GM12878 (cell line): Measurements from ENCODE around the gene TBC1D1.

Experiments used
- CEBPB ChIP-seq, 2 experiments: fragments of 150-350 bp in 1 of 2; IDR thresholded peaks; 2 replicates each; pipeline ENCODE4 v1.6.1; 2012 to 2014; ENCODE audit warnings: low read depth in 2 of 2, low read length in 2 of 2, borderline replicate concordance in 1 of 2, inconsistent platforms in 1 of 2
- CHD2 ChIP-seq: IDR thresholded peaks from 2 replicates; pipeline ENCODE4 v1.6.1; 2011; ENCODE audit warnings: low read depth, low read length, improper control_type of control experiment, borderline replicate concordance
- SREBF1 ChIP-seq: IDR thresholded peaks from 2 replicates; pipeline ENCODE4 v1.6.1; 2012; ENCODE audit warnings: mild to moderate bottlenecking, low read length
- TF ChIP-seq, protein P1 (sequence below), 3 experiments: IDR thresholded peaks in 2 of 3; conservative IDR thresholded peaks in 1 of 3; 2 replicates each; pipeline ENCODE4 v1.5.1; 2011; ENCODE audit warnings: low read depth in 3 of 3, low read length in 3 of 3, mild to moderate bottlenecking in 3 of 3, control low read depth in 2 of 3, moderate library complexity in 2 of 3, inconsistent platforms in 1 of 3, mixed read lengths in 1 of 3; ENCODE audit not compliant: control insufficient read depth in 2 of 3, insufficient read depth in 1 of 3; ENCODE audit errors: extremely low read depth in 1 of 3

DNA sequence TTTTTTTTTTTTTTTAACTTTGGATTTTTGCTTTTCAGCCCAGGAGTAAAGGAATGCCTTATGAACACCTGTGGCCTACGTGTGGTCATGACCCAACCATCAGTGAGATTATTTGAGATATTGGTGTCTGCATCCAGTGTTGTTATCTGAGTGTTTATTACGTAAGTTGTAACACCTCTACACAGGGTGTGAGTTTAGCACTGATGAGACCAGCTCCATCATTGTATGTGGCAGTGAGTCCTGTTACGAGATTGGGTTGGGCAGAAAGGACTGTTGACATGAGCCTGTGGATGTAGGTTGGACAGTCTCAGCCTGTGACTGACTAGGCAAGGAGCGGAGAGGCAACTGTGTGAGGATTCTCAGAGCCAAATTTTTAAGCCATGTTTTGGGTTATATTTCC is 248.3 kb downstream of the TBC1D1 start:
- TF ChIP-seq, protein P1, sequence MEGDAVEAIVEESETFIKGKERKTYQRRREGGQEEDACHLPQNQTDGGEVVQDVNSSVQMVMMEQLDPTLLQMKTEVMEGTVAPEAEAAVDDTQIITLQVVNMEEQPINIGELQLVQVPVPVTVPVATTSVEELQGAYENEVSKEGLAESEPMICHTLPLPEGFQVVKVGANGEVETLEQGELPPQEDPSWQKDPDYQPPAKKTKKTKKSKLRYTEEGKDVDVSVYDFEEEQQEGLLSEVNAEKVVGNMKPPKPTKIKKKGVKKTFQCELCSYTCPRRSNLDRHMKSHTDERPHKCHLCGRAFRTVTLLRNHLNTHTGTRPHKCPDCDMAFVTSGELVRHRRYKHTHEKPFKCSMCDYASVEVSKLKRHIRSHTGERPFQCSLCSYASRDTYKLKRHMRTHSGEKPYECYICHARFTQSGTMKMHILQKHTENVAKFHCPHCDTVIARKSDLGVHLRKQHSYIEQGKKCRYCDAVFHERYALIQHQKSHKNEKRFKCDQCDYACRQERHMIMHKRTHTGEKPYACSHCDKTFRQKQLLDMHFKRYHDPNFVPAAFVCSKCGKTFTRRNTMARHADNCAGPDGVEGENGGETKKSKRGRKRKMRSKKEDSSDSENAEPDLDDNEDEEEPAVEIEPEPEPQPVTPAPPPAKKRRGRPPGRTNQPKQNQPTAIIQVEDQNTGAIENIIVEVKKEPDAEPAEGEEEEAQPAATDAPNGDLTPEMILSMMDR (IDR thresholded peaks at IDR 0.05 in 2 of 3, conservative IDR thresholded peaks at IDR 0.05 in 1 of 3; ENCODE audit: control insufficient read depth in 2 of 3, extremely low read depth in 1 of 3, insufficient read depth in 1 of 3, low read depth in 3 of 3, low read length in 3 of 3) = no peak
- TF ChIP-seq CEBPB (IDR thresholded peaks at IDR 0.05; ENCODE audit: borderline replicate concordance in 1 of 2, low read depth in 2 of 2, low read length in 2 of 2) (no peak), SREBF1 (no peak), CHD2 (no peak)
